Fibroblast of skin of abdomen (primary cell): ENCODE measurements around the gene CELF4.
A peak's percentile ranks its signal among the peaks of the same experiment; 100 is the strongest.

Experiments used
- DNase-seq: peaks from one replicate; pipeline ENCODE4 v3.0.0-alpha.2; 2013

CELF4 gene

GRCh38 chr18:37546651-37547050 is 18.9 kb downstream of the CELF4 start:
- no peak for DNase-seq

GRCh38 chr18:37546272-37546537 is 19.4 kb downstream of the CELF4 start:
- no peak for DNase-seq

DNA sequence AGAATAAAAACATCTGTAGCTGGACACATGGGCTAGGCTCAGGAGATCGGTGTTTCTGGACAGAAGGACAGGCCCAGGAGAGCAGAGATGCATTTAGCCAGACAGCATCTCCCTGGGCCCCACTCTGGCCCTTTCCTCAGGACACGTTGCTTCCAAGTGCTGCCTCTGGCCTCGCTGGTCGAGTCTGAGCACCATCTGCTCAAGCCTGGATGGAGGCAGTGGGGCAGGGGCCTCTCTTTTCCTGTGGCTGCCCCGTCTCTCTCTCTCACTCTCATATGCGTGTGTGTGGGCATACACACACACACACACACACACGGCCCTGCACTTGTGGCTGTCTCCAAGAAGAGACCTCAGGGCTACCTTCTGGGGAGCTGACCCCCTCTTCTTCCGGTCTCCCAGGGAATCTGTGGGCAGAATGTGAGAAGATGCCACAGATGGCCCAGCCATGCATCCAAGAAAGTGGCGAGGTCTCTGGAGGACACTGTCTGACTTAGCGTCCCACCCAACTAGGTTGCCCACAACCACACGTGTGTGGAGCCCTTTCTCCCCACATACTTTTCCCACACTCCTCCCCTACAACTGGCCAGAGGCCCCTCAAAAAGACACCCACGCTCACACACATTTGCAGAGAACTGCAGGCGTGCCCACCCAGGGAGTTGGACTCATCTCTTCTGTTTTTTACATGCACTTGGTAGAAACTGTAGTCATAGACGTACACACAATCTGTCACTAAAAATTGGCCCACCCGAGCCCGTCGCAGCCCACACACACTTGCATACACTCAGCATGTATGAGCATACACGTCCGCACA is 19.9 kb downstream of the CELF4 start:
- no peak for DNase-seq

- no peak for DNase-seq
These were observed 20.9 kb downstream of the CELF4 start for GRCh38 chr18:37544713-37545112.

GRCh38 chr18:37544217-37544616 is 21.4 kb downstream of the CELF4 start:
- DNase-seq = no peak

DNA sequence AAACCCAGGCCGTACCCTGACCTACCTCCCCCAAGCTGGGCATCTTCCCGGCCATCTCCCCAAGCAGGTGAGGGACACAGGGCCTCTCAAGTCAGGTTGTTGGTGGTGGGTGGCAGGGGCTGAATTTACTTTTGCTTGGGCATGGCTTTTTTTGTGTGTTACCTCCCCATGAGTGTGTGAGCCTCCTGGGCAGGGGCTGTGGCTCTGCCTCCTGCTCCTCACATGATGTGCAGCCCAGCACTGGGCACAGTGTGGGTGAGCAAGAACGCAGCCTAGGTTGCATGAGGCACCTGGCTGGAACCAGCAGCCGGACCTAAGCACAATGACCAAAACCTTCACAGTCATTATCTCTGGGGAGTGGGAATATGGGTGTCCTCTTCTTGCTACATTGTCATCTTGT is 22.3 kb downstream of the CELF4 start:
- no peak for DNase-seq

GRCh38 chr18:37541517-37541916 is 24.1 kb downstream of the CELF4 start:
- DNase-seq = no peak

GRCh38 chr18:37540424-37541138 is 25.0 kb downstream of the CELF4 start:
- DNase-seq = no peak

GRCh38 chr18:37539236-37539635 is 26.4 kb downstream of the CELF4 start:
- DNase-seq = no peak

DNA sequence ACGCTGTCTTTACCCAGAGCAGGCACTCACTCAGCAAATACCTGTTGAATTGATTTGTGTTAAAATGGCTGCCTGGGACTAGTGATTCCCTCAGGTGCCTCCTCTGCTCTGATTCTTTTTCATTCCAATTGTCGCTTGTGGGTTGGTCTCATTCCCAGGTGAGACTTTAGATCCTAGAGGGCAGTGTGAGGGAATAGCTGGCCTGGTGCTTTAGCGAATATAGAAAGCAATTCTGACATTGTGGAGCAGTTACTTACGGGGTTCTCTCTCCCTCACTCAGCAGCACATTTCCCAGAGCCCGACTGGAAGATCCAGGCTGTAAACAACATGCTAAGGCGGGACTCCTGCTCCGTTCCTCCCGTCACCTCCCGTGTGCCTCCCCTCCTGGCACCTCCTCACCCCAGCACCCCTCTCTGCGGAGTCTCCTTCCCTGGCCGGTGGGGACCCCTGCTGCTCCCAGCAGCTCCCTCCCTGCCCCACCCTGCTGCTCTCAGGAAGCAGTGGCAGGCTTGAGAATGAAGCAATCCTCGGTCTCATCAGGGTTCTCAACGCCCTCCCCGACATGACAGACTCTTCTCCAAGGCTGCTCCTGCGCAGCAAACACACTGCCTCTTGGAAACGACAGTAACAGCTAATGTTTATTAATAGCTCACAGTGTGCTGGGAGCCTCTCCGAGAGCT is 26.9 kb downstream of the CELF4 start:
- no peak for DNase-seq

GRCh38 chr18:37537868-37538525 is 27.6 kb downstream of the CELF4 start:
- DNase-seq = peak; percentile 44

GRCh38 chr18:37536656-37537055 is 28.9 kb downstream of the CELF4 start:
- no peak for DNase-seq

- DNase-seq = no peak
These were observed 29.6 kb downstream of the CELF4 start for GRCh38 chr18:37535968-37536367.

DNA sequence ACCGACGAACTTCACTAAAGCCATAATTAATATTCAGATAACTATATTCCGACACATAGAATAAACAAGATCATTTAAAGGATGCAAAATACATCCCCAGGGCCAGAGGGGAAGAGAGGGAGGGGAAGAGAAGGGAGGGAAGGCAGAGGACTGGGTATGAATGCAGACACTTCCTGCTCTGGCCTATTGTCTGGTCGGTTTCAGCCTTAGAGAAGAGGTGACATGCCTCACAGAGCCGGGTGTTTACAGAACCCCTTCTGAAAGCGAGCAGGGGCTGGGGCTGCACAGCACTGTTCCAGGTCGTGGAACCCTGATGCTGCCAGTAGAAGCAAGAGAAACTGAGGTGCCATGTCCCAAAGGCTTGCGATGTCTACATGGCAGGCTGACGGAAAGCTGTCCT is 31.0 kb downstream of the CELF4 start:
- DNase-seq = no peak

- no peak for DNase-seq
These were observed 31.7 kb downstream of the CELF4 start for GRCh38 chr18:37533647-37534584.

DNA sequence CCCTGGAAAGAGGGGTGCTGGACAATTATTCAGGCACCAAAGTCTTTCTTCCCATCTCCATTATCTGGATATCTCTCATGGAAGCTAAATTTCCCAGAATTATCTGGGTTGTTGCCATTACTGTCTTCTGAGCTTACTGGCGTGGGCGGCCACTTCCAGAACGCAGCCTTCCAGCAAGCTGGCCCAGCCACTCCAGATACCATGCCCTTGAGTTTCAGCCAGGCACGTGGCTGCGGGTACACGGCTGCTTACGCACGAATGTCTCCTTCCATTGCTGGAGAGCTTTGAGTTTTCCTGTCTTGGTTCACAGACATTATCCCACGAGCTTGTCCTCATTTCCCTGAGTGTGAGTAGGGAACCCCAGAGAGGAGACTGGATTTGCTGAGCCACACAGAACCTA is 32.7 kb downstream of the CELF4 start:
- DNase-seq = no peak

DNA sequence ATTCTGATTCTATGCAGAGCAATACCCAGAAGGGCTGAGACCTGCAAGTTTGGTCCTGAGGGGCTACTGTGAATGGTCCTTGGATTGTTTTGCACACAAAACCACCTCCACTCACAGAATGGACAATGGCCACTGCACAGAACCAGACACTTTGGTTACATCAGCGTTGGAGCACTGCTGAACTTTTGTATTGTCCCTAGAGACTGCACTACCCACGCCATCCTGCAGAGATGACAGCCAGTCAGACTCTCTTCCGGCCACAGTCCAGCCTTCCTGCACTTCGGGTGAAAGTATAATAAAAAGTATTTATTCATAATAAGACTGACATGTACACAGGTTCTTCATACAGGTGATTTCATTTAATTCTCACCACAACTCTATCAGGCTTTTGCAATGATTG is 35.7 kb downstream of the CELF4 start:
- no peak for DNase-seq

GRCh38 chr18:37529296-37529695 is 36.3 kb downstream of the CELF4 start:
- no peak for DNase-seq

- DNase-seq = no peak
These were observed 38.2 kb downstream of the CELF4 start for GRCh38 chr18:37527395-37527794.

DNA sequence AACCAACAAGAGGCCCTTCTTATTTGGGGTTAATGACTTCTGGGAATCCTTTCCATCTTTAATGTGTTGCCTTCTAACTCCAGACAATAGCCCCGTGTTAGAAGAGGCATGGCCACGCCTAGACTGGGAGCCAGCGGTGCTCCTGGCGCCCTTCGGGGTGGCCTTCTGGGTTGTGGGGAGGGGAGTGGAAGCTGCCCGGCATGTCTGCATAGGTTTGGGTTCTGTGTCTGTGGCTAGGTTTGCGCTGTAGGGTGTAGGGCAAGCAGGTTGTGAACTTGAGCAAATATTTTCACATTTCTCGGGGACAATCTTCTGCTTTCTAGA is 40.4 kb downstream of the CELF4 start:
- DNase-seq = no peak

GRCh38 chr18:37524498-37525261 is 40.9 kb downstream of the CELF4 start:
- DNase-seq = no peak

DNA sequence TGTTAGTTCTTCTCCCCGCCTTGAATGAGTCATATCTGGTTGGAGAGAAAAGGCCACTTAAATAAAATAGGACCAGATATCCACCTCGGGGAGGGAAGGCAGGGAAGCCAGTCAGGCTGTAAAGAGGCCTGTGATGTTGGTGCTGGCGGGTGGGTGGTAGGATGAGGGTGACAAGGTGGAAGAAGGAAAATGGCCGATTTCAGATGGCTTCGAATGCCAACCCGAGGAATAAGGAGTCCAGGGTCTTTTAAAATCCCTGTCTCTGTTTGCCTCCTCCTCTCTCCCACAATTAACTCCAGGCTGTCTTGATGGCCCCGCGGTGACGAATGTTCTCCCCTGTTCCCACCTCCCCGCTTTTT is 41.5 kb downstream of the CELF4 start:
- DNase-seq = no peak
